Cortex of kidney (tissue), 1 donor: Measurements from ENCODE around the gene CRIP2.

Experiments used
- DNase-seq: peaks from one replicate; lab custom pipeline; 2025; lab: John Stamatoyannopoulos, UW

CRIP2 gene

DNA sequence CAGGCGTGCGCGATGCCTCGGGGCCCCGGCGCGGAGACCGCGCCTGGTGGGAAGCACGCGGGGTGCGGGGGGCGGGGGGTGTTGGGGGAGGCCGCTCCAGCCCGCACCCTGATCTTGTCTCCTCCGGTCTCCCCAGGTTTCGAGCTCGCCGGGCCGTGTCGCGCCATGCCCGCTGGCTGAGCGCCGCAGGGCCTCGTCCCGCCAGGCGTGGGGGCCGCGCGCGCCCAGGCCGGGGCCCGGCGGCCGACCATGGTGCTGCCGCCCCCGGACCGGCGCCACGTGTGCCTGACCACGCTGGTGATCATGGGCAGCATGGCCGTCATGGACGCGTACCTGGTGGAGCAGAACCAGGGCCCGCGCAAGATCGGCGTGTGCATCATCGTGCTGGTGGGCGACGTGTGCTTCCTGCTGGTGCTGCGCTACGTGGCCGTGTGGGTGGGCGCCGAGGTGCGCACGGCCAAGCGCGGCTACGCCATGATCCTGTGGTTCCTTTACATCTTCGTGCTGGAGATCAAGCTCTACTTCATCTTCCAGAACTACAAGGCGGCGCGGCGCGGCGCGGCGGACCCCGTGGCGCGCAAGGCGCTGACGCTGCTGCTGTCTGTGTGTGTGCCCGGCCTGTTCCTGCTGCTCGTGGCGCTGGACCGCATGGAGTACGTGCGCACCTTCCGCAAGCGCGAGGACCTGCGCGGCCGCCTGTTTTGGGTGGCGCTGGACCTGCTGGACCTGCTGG, 54.1 kb downstream of the CRIP2 start:
- DNase-seq = no peak

DNA sequence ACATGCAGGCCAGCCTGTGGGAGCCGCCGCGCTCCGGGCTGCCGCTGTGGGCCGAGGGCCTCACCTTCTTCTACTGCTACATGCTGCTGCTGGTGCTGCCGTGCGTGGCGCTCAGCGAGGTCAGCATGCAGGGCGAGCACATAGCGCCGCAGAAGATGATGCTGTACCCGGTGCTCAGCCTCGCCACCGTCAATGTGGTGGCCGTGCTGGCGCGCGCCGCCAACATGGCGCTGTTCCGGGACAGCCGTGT, 54.6 kb downstream of the CRIP2 start:
- DNase-seq = no peak
